ENCODE results near the gene DLEC1.

- TF ChIP-seq, protein P1, sequence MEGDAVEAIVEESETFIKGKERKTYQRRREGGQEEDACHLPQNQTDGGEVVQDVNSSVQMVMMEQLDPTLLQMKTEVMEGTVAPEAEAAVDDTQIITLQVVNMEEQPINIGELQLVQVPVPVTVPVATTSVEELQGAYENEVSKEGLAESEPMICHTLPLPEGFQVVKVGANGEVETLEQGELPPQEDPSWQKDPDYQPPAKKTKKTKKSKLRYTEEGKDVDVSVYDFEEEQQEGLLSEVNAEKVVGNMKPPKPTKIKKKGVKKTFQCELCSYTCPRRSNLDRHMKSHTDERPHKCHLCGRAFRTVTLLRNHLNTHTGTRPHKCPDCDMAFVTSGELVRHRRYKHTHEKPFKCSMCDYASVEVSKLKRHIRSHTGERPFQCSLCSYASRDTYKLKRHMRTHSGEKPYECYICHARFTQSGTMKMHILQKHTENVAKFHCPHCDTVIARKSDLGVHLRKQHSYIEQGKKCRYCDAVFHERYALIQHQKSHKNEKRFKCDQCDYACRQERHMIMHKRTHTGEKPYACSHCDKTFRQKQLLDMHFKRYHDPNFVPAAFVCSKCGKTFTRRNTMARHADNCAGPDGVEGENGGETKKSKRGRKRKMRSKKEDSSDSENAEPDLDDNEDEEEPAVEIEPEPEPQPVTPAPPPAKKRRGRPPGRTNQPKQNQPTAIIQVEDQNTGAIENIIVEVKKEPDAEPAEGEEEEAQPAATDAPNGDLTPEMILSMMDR (IDR thresholded peaks at IDR 0.05; ENCODE audit: borderline replicate concordance, extremely low read depth, low read length, poor library complexity, severe bottlenecking), result peak; percentile 35
- no peak for TF ChIP-seq EZH2 (IDR thresholded peaks at IDR 0.05; ENCODE audit: borderline replicate concordance, low read depth, low read length, severe bottlenecking)
Measured at GRCh38 chr3:38150780-38151528, 111.9 kb downstream of the DLEC1 start.
